GF-D8 (cell line): ENCODE measurements around the gene MARCKSL1.
"Not testable (repeated sequence)": the region's sequence is repeated elsewhere in the genome, so short reads cannot be mapped to it uniquely, and the experiment has no call there.

Experiments used
- DNase-seq: peaks from one replicate; lab custom pipeline; 2025; lab: John Stamatoyannopoulos, UW

The MARCKSL1 gene

DNA sequence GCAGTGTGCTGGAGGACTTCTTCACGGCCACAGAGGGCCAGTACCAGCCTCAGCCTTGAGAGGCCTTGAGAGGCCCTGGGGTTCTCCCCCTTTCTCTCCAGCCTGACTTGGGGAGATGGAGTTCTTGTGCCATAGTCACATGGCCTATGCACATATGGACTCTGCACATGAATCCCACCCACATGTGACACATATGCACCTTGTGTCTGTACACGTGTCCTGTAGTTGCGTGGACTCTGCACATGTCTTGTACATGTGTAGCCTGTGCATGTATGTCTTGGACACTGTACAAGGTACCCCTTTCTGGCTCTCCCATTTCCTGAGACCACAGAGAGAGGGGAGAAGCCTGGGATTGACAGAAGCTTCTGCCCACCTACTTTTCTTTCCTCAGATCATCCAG, 50.4 kb downstream of the MARCKSL1 start:
- no peak for DNase-seq

DNA sequence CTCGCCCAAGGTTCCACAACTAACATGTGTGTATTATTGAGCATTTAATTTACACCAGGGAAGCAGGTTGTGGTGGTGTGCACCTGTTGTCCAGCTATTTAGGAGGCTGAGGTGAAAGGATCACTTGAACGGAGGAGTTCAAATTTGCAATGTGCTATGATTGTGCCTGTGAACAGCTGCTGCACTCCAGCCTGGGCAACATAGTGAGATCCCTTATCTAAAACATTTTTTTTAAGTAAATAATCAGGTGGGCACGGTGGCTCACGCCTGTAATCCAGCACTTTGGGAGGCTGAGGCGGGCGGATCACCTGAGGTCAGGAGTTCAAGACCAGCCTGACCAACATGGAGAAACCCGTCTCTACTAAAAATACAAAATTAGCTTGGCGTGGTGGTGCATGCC, 51.3 kb downstream of the MARCKSL1 start:
- not testable (repeated sequence) for DNase-seq
